HFF-Myc (cell line): Measurements from ENCODE around the gene CHN1.

Experiments used
- DNase-seq: peaks from one replicate; pipeline ENCODE4 v3.0.0-alpha.2; 2011; ENCODE audit warnings: low read depth; ENCODE audit errors: extremely low read depth
- H3K4me3 ChIP-seq: replicated peaks from 2 replicates; pipeline ENCODE4 v1.5.1; 2011; ENCODE audit warnings: low read depth, mild to moderate bottlenecking, control low read depth, low read length
- CTCF ChIP-seq: IDR thresholded peaks from 2 replicates; pipeline ENCODE4 v1.5.1; 2012; ENCODE audit warnings: mild to moderate bottlenecking, low read depth, low read length, control low read depth; ENCODE audit errors: missing control alignments

CHN1 gene

GRCh38 chr2:174846218-174846617 is 159.0 kb downstream of the CHN1 start:
- peak overlapping the region; percentile 63 for H3K4me3 ChIP-seq
- no peak for DNase-seq
- no peak for TF ChIP-seq CTCF

DNA sequence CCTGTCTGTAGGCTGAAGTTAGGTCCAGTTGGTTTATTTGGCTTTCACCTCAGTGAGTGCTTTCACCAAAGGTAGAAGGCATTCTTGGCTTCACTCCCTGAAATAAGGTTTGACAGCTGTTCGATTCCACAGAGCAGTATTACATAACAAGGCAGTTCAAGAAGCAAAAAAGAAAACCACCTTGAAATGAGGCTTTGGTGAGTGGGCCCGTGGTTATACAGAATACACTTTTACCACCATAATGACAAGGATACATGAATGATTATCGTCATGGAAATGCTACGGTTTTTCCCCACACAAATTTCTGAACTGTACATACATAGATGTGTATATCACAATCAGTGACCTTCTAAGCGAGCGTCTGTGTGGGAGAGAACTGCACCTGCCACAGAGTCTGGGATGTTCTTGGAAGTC is 160.9 kb downstream of the CHN1 start:
- no peak for DNase-seq
- no peak for TF ChIP-seq CTCF
- H3K4me3 ChIP-seq = peak overlapping the region; percentile 63

- no peak overlapping the region; the same call in 1 of the 2 replicates for H3K4me3 ChIP-seq
- no peak for TF ChIP-seq CTCF
- no peak for DNase-seq
Observed at GRCh38 chr2:174842496-174842895, 162.7 kb downstream of the CHN1 start.

GRCh38 chr2:174841936-174842335 is 163.2 kb downstream of the CHN1 start:
- peak overlapping the region; percentile 24 for H3K4me3 ChIP-seq
- DNase-seq = no peak
- no peak for TF ChIP-seq CTCF

- H3K4me3 ChIP-seq = no peak overlapping the region; the same call in 1 of the 2 replicates
- no peak for TF ChIP-seq CTCF
- no peak for DNase-seq
Observed at GRCh38 chr2:174841350-174841749, 163.8 kb downstream of the CHN1 start.

GRCh38 chr2:174840436-174840835 is 164.7 kb downstream of the CHN1 start:
- H3K4me3 ChIP-seq = no peak overlapping the region
- DNase-seq = no peak
- no peak for TF ChIP-seq CTCF

GRCh38 chr2:174839662-174840061 is 165.5 kb downstream of the CHN1 start:
- no peak for DNase-seq
- TF ChIP-seq CTCF = no peak
- no peak overlapping the region for H3K4me3 ChIP-seq
